ENCODE measurements around the gene POLN. TPM values are rescaled to one million over a fixed set of nuclear protein-coding genes. Genes with fewer than 3 reads are reported as not detected.

POLN gene
- polyA plus RNA-seq, 1 donor (not counting 4 experiments of a cell fraction or from before 2014, with no cell fraction given): 1.3 TPM

- no peak overlapping the region for H3K4me3 ChIP-seq (ENCODE audit: control insufficient read depth in 2 of 3, extremely low read depth in 1 of 3, insufficient read depth in 2 of 3, low read depth in 1 of 3, low read length in 3 of 3)
- no peak for FAIRE-seq
- H3K79me2 ChIP-seq (ENCODE audit: control insufficient read depth, insufficient read depth, low read length): no peaks in the 10 kb centered on the region
- no peak overlapping the region for H3K4me2 ChIP-seq (ENCODE audit: control insufficient read depth, extremely low read depth, insufficient read depth, low read depth, low read length)
- H3K27me3 ChIP-seq (ENCODE audit: control insufficient read depth, extremely low read depth, insufficient read depth, low read length): peaks cover 20% of the 10 kb centered on the region
- no peak overlapping the region for H3K27ac ChIP-seq (ENCODE audit: control insufficient read depth, insufficient read depth, low read length)
- H3K9me3 ChIP-seq (ENCODE audit: control insufficient read depth, low read depth, low read length): no peaks in the 10 kb centered on the region
- no peak overlapping the region for H2AFZ ChIP-seq (ENCODE audit: control insufficient read depth, low read length)
- dilution Hi-C loops (cut with MboI; ENCODE audit: extremely low pct_ligation_motif_present, low sequenced_read_pairs): no loop called here
- no peaks in the 10 kb centered on the region for H3K4me1 ChIP-seq (ENCODE audit: control insufficient read depth, extremely low read depth, insufficient read depth, low read length)
- no peak overlapping the region for H3K9ac ChIP-seq (ENCODE audit: control insufficient read depth, extremely low read depth, insufficient read depth, low read length)
- TF ChIP-seq EZH2 (IDR thresholded peaks at IDR 0.05; ENCODE audit: low read length) (no peak), CTCF (optimal IDR thresholded peaks at IDR 0.05 in 1 of 3, IDR thresholded peaks at IDR 0.05 in 1 of 3, conservative IDR thresholded peaks at IDR 0.05 in 1 of 3; ENCODE audit: extremely low read depth in 1 of 3, insufficient read depth in 2 of 3, low read length in 3 of 3) (no peak)
- no peaks in the 10 kb centered on the region for H3K9me1 ChIP-seq (ENCODE audit: control insufficient read depth, extremely low read depth, insufficient read depth, low read length)
- no peak for DNase-seq (ENCODE audit: low read depth, low spot score)
- no peaks in the 10 kb centered on the region for H4K20me1 ChIP-seq (ENCODE audit: control insufficient read depth, extremely low read depth, insufficient read depth, low read length)
- H3K36me3 ChIP-seq (ENCODE audit: control insufficient read depth in 2 of 2, extremely low read depth in 1 of 2, insufficient read depth in 2 of 2, low read length in 2 of 2): no peaks in the 10 kb centered on the region
Observed at GRCh38 chr4:2072971-2073807, 168.7 kb downstream of the POLN start.

- H4K20me1 ChIP-seq (ENCODE audit: control insufficient read depth, extremely low read depth, insufficient read depth, low read length): no peaks in the 10 kb centered on the region
- H3K9ac ChIP-seq (ENCODE audit: control insufficient read depth, extremely low read depth, insufficient read depth, low read length): no peak overlapping the region
- H3K27me3 ChIP-seq (ENCODE audit: control insufficient read depth, extremely low read depth, insufficient read depth, low read length): peaks cover 17% of the 10 kb centered on the region
- H2AFZ ChIP-seq (ENCODE audit: control insufficient read depth, low read length): no peak overlapping the region
- dilution Hi-C loops (cut with MboI; ENCODE audit: extremely low pct_ligation_motif_present, low sequenced_read_pairs): no loop called here
- FAIRE-seq (no peak), DNase-seq (ENCODE audit: low read depth, low spot score) (no peak)
- H3K9me1 ChIP-seq (ENCODE audit: control insufficient read depth, extremely low read depth, insufficient read depth, low read length): no peaks in the 10 kb centered on the region
- H3K27ac ChIP-seq (ENCODE audit: control insufficient read depth, insufficient read depth, low read length): no peak overlapping the region
- no peak overlapping the region for H3K4me2 ChIP-seq (ENCODE audit: control insufficient read depth, extremely low read depth, insufficient read depth, low read depth, low read length)
- no peaks in the 10 kb centered on the region for H3K9me3 ChIP-seq (ENCODE audit: control insufficient read depth, low read depth, low read length)
- H3K4me3 ChIP-seq (ENCODE audit: control insufficient read depth in 2 of 3, extremely low read depth in 1 of 3, insufficient read depth in 2 of 3, low read depth in 1 of 3, low read length in 3 of 3): no peak overlapping the region
- H3K4me1 ChIP-seq (ENCODE audit: control insufficient read depth, extremely low read depth, insufficient read depth, low read length): no peaks in the 10 kb centered on the region
- no peaks in the 10 kb centered on the region for H3K79me2 ChIP-seq (ENCODE audit: control insufficient read depth, insufficient read depth, low read length)
- TF ChIP-seq EZH2 (IDR thresholded peaks at IDR 0.05; ENCODE audit: low read length): no peak
- TF ChIP-seq CTCF (optimal IDR thresholded peaks at IDR 0.05 in 1 of 3, IDR thresholded peaks at IDR 0.05 in 1 of 3, conservative IDR thresholded peaks at IDR 0.05 in 1 of 3; ENCODE audit: extremely low read depth in 1 of 3, insufficient read depth in 2 of 3, low read length in 3 of 3): no peak
- no peaks in the 10 kb centered on the region for H3K36me3 ChIP-seq (ENCODE audit: control insufficient read depth in 2 of 2, extremely low read depth in 1 of 2, insufficient read depth in 2 of 2, low read length in 2 of 2)
Observed at GRCh38 chr4:2071912-2072867, 169.7 kb downstream of the POLN start.

Data from keratinocyte (primary cell).